ENCODE data around the gene PACSIN2.

DNA sequence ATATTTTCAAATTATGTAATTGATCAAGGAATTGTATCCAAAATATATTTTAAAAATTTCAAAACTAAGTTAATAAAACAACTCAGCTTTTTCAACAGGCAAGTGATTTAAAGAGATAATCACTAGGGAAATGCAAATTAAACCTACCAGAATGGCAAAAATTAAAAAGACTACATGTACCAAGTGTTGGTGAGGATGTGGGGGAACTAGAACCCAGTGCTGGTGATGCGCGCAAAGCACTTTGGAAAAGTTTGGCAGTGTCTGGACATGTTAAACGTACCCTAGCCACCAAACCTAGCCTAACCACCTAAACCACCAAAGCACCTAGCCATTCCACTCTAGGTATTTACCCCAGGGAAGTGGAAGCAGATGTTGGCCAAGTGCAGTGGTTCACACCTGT, 22.9 kb downstream of the PACSIN2 start:
- TF ChIP-seq, protein P1, sequence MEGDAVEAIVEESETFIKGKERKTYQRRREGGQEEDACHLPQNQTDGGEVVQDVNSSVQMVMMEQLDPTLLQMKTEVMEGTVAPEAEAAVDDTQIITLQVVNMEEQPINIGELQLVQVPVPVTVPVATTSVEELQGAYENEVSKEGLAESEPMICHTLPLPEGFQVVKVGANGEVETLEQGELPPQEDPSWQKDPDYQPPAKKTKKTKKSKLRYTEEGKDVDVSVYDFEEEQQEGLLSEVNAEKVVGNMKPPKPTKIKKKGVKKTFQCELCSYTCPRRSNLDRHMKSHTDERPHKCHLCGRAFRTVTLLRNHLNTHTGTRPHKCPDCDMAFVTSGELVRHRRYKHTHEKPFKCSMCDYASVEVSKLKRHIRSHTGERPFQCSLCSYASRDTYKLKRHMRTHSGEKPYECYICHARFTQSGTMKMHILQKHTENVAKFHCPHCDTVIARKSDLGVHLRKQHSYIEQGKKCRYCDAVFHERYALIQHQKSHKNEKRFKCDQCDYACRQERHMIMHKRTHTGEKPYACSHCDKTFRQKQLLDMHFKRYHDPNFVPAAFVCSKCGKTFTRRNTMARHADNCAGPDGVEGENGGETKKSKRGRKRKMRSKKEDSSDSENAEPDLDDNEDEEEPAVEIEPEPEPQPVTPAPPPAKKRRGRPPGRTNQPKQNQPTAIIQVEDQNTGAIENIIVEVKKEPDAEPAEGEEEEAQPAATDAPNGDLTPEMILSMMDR (IDR thresholded peaks at IDR 0.05): no peak
- TF ChIP-seq POLR2A (IDR thresholded peaks at IDR 0.05): no peak

Data from esophagus squamous epithelium (tissue), 4 donors.